Renal cortical epithelial cell (primary cell): ENCODE measurements around the gene OR52H1. TPM values are rescaled to one million over a fixed set of nuclear protein-coding genes. Genes with fewer than 3 reads are reported as not detected.
"Not testable (repeated sequence)": the region's sequence is repeated elsewhere in the genome, so short reads cannot be mapped to it uniquely, and the experiment has no call there.

Experiments used
- DNase-seq: peaks from one replicate; pipeline ENCODE4 v3.0.0-alpha.2; 2011; ENCODE audit warnings: low read depth
- total RNA-seq: library from RNA; depleted of rRNA; stranded (reverse); fragments of >200 nt; gene quantifications from 2 replicates; pipeline ENCODE4 v1.2.3, GENCODE V29; 2014

The OR52H1 gene
- total RNA-seq: 0.10 TPM in 1 of 2 replicates, not detected in the other

DNA sequence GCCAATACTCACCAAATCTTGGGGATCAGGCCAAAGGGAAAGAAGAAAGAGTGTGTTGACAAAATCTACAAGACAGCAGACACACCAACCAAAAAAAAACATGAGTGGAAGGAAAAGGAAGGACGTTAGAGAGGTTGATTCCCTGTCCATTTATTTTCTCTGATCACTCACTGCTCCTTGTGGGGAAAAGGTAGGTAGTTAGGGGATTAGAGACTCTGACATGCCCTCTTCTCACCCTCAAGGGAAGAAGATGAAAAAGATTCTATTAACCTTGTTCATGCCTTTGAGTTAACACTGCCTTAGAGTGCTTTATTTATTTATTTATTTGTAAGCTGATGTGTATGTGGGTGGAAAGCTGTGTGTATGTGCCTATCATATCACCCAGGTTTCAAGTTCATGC, at the start of gene OR52H1:
Gene OR52H1 (minus strand): TSS at position 101 of the 400 bp plus-strand sequence. CDS start 3,035 bp downstream, outside the sequence.
- DNase-seq: no peak

DNA sequence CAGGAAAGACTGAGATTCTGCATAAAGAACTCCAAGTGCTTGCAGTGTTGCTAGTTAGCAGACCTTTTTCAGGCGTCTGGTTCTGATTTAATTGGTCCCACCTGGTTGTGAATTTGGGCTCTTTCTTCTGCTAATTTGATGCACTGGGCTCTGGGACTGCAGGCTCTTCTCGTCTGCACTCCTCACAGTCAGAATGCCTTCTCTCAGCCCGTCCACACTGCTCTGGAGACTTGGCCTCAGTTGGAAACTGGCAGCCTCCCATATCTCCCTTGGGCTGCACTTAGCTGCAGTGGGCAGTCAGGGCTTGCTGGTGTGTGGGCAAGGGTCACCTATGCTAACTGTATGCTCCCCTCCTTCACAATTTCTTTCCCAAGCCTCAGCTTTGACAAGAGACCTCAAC, 49.6 kb upstream of the OR52H1 start:
- no peak for DNase-seq

DNA sequence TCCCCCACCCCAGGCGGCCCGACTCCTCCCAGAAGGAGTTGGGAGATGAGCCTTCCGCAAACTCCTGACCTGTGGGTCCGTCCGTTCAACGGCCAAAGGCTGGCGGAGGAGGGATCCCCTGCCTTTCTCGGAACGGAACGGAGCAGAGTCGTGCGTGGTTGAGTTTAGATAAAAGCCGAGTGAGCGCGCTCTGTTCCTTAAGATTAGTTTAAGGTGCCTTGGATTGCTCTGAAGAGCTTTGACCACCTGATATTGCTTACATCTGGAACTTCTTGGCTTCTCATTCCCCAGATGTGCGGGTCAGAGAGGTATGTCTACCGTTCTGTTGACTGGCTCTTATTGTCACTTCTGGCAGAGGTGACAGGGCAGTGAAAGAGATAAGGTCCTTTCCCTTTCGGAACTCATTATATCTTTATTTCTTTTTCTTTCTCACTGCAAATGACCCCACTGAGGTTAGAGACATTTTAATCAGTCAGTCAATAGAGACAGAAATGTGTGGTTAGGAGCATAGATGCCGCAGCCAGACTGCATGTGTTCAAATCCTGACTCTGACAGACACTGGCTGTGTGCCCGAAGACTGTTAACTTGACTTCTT, 48.4 kb upstream of the OR52H1 start, which contains the start of gene TRIM6:
Gene TRIM6 (plus strand): TSS at position 31 of the 595 bp plus-strand sequence. CDS start 261 bp downstream, at position 292.
- DNase-seq: peak; percentile 43

DNA sequence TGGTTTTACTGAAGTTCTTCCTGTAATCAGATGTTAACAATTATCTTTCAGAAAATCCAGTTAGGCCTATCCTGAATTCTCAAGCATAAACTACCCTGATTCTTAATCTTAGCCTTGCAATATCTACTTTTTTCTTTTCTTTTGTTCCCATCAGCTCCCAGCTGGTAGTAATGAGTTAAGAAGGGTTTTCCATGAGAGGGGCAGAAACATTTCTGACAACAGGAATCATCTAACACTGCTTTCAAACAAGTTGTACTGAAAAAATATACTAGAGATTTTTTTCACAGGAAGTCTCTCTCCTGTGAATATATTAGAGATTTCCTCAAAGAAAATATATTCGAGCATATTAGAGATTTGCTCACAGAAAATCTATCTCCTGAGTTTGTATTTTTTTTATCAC, 44.8 kb upstream of the OR52H1 start:
- no peak for DNase-seq

DNA sequence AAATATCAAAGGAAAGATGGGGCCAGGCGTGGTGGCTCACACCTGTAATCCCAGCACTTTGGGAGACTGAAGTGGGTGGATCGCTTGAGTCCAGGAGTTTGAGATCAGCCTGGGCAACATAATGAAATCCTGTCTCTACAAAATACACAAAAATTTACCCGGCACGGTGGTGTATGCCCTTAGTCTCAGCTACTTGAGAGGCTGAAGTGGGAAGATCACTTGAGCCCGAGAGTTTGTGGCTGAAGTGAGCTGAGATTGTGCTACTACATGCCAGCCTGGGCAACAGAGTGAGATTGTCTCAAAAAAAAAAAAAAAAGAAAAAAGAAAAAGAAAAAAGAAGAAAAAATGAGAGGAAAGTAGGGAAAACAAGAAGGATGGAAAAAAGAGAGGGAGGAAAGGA, 44.3 kb upstream of the OR52H1 start:
- no peak for DNase-seq

DNA sequence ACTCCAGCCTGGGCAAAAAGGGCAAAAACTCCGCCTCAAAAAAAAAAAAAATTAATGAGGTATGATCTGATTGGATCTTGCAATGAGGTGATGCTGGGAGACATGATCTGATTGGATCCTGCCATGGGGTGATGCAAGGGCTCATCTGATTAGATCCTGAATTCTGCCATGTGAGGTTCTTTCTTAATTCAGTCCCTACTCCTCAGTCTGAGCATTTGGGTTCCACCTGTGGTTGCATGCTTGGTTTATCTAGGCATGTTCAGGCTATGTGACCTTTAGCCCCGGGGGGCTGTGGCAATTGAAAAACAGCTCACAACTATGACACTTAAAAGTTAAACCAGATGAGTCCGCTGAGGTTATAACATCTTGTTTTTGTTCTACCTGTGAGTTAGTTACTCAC, 43.3 kb upstream of the OR52H1 start:
- DNase-seq: peak; percentile 96

DNA sequence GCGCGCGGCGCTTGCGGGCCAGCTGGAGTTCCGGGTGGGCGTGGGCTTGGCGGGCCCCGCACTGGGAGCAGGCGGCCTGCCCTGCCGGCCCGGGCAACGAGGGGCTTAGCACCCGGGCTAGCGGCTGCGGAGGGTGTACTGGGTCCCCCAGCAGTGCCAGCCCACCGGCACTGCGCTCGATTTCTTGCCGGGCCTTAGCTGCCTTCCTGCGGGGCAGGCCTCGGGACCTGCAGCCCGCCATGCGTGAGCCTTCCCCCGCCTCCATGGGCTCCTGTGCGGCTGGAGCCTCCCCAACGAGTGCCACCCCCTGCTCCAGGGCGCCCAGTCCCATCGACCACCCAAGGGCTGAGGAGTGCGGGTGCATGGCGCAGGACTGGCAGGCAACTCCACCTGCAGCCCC, 41.6 kb upstream of the OR52H1 start:
- DNase-seq: not testable (repeated sequence)

DNA sequence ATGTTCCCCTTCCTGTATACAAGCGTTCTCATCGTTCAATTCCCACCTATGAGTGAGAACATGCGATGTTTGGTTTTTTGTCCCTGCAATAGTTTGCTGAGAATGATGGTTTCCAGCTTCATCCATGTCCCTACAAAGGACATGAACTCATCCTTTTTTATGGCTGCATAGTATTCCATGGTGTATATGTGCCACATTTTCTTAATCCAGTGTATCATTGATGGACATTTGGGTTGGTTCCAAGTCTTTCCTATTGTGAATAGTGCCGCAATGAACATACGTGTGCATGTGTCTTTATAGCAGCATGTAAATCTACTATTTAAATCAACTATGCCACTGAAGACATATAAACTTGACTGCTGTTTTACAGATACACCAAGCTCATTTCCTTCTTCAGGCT, 36.1 kb upstream of the OR52H1 start:
- not testable (repeated sequence) for DNase-seq

DNA sequence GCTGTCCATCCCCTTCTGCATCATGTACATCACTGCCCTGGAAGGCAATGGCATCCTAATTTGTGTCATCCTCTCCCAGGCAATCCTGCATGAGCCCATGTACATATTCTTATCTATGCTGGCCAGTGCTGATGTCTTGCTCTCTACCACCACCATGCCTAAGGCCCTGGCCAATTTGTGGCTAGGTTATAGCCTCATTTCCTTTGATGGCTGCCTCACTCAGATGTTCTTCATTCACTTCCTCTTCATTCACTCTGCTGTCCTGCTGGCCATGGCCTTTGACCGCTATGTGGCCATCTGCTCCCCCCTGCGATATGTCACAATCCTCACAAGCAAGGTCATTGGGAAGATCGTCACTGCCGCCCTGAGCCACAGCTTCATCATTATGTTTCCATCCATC, 32.7 kb upstream of the OR52H1 start:
- no peak for DNase-seq

DNA sequence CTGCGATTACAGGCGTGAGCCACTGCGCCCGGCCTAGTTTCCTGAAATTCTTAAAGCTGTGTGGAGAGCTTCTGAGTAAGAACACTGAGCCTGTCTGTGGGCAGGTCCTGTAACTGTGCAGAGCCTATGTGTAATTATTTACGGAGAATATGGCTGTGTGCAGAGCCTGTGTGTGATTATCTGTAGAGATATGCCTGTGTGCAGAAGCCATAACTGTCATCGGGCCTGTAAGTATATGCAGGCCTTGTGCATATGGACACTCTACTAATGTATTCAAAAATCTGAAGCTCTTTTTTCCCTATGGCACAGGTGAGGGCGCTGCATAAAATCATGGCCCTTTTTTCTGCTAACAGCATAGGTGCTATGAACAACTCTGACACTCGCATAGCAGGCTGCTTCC, 32.2 kb upstream of the OR52H1 start, which contains the start of gene OR52B6:
Gene OR52B6 (plus strand): TSS at position 301 of the 400 bp plus-strand sequence. CDS start 0 bp downstream, at position 301.
- DNase-seq: no peak

DNA sequence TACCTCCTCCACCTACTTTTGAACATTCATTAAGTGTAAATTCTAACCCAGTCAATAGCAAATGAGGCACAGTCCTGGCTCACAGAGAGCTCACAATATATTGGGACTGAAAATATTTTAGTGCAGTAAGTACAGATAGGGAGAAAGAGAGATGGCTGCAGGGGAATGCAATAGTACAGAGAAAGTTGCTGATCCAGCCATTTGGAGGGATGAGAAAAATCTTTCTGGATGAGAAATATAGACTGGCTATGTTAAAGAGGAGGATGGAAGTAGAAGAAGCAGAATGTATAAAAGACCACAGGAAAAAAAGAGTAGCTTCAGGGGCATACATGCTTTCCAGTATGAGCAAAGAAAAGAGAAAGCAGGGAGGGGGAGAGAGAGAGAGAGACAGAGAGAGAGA, 28.8 kb upstream of the OR52H1 start:
- DNase-seq: no peak

DNA sequence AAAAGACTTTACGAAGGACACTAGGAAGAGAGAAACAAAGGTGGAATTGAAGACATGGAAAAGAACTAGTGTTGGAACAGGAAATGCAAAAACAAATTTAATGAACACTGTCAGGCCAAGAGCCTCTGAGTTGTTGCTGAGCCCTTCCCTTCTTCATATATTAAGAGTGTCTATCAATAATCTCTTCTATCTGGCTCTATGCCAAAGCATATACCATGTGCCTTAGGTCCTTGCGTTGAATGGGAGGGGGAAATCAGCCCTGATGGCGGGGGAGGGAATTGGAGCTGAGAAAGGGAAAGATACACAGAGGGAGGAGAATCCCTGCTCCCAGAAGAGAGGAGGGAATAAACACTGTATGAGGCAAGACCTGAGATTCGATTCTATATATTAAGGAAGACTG, 26.8 kb upstream of the OR52H1 start:
- DNase-seq: no peak

DNA sequence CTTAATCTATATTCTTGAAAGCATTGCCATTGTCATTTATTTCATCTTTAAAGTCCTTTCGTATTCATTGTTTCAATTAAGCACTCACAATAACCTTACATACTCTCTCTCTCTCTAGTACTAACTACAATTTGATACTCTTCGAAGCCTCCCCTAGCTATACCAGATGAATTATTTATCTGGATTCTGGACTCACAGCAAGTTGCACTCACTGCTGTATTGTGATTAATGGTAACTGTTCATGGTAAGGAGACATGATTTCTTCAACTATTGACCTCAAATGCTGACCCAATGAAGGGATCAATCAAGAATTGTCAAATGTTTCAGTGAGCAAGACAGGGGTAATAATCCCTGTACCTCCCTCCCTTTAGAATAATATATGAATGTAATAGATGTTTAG, 26.3 kb upstream of the OR52H1 start:
- no peak for DNase-seq

DNA sequence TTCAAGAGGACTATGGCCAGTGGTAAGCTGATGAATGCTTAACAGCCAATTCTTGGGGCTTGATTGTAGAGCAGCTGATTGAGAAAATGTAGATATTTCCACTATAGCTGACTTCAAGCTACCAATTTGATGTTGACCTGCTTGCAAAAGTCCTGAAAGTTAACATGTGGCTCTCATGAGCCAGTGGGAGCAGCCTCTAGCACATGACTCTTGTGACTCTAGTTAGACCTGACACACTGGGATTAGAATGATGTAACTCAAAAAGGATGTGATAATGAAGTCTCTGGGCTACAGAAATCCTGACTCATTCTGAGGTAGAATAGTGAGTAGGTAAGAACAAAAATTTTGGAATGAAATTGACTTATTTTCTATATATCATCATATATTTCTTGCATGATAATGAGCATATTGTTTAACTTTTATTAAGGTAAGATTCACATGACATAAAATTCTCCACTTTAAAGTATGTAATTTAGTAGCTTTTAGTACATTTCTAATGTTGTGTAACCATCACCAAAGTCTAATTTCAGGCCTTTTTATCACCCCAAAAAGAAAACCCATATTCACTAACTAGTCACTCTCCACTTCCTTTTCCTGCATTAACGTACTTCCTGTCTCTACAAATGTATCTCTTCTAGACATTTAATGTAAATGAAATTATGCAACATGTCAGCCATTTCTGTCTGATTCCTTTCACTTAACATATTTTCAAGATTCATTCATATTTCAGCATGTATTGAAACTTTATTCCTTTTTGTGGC, 16.1 kb upstream of the OR52H1 start:
- peak; percentile 49 for DNase-seq

DNA sequence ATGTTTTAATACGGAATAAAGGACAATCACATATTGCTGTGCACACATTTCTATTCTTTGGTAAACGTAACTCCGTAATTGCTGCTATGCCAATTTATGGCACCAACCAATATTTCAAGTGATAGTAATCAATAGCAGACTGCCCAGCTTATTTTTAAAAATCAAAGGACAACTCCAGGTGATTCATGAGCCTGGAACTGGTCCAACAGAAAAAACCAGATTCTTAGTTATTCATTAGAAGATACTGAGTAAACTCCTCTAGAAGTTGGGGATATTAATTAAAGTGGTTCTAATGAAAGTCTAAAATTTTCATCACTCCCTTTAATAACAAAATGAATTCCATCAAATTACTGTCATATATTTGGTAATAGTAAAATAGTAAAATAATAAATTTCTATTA, 9.4 kb upstream of the OR52H1 start:
- peak; percentile 50 for DNase-seq

DNA sequence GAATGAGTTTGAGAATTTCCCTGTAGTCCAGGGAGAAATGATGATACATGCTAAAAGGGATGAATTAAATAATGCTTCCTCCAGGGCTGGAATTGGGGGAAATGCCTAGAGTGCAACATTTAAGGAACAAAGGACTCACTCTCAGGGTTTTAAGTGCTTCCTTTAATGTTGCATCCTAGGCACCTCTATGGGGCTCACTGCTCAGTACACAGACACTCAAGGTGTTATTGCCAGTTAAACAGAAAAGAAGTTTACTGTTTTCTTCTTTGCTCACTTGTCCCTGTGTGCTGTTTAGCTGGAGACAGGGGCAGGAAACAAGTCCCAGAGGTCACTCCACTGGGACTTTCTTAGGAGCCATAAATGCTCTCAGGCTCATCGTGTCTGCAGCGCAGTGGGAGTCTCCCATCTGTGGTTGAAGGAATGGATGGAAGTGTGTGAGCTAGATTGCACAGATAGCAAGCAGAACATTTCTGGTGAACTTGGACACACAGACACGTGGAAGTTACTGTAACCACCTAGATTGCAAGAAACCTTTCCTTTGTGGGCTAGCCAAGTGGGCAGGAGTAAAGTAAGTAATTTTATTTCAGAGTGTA, 8.4 kb upstream of the OR52H1 start:
- no peak for DNase-seq

DNA sequence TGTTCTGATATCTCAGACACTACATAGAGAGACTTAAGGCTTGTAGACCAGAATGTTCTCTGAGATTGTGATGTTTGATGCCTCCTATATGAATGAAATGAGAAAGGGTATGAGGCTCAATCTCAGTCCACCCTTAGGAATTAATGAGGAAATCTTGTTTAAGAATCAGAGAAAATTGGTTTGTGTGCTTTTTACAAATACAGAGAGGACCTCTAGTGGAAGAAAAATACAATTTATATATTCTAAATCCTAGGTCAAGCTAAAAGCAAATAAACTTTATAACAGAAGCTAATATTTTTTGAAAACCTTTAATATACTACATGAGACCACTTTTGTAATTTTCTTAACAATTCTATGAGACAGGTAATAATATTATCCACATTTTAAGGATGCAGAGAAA, 5.0 kb upstream of the OR52H1 start:
- peak; percentile 23 for DNase-seq

DNA sequence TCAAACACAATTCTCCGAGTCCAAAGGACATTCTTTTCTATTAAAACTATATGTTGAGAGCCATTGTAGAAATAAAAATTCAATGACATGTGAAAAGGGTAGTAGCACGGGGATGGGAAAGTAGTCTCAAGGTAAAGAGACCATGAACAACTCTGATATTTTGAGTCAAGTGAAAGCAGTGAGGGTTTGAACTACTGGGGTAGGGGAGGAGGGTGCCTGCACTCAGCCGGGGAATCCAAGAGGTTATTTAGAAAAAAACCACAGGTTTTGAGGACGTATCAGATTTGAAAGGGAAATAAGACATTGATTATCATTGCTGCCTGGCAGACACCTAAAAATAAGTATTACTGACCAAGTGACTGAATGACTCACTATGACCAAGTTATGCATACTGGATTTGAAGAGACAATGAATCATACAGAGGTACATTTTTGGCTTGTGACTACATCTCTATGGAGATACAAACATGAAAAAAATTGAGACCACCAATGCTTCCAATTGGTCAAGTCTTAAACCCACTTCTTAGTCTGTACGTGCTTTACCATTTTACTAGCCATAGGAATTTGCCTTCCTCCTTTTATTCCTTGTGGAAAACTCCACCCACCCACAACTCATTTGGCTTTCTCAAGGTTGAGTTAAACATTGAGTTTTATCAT, 2.2 kb upstream of the OR52H1 start:
- peak; percentile 82 for DNase-seq

DNA sequence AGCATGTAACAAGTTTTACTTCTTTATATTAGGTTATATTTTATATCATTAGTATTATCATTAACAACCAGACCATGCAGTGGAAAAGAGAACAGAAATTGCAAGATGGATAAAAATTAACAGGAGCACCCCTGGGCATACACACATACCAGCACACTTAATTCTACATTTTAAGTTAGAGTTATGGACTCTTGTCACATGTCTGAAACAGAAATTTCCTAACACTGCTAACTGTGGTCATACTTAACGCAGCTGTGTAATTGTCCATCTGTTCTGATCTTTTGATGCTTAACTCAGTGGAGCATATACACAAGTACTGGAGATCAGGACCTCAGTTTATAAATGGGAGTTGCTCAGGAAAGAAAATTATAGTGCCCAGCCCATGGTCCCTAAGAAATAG, 358 bp downstream of the OR52H1 start:
- DNase-seq: peak; percentile 31

DNA sequence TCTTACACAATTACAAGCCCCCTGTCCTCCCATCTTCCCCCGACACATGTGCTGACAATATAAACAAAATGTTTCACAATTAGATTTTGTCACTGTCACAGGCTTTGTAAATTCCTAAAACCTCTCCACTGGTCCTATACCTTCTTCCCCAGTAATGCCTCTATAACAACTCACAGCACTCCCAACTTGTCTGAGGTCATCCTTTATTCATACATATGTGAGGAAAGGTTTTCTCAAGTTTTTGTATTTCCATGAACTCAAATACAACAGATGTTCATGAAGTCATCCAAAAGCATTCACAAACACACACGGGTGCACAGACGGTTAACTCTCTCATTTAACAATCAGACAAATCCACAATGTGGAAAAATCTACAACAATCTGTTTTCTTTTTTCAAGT, 1.9 kb downstream of the OR52H1 start:
- no peak for DNase-seq

DNA sequence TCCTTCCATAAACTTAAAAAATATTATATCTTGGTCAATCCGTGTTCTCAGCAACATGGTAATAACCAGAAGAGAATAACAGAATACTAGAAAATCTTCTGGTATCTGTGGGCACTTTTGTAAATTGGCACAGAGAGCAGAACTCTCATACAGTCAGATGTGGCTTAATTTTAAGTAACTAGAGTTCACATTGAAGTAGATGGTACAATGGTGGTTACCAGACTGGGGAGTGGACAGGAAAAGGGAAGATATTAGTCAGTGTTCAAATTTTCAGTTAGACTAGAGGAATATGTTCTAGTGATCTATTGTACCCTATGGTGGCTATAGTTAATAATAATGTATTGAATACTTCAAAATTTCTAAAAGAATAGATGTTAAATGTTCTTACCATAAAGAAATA, 6.9 kb downstream of the OR52H1 start:
- no peak for DNase-seq

DNA sequence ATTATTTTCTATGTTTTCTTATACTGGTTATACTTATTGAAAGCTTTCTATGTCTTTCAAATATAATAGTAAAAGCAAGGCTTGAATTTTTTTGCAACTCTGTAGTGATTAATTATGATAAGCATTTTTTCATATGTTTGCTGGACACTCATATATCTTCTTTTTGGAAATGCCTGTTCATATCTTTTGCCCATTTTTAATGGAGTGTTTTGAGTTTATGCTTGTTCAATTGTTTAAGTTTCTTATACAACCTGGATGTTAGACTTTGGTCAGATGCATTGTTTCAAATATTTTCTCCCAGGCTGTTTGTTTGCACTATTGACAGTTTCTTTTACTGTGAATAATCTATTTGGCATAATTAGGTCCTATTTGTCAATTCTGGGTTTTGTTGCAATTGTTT, 11.9 kb downstream of the OR52H1 start:
- no peak for DNase-seq
